GM21367 (cell line): ENCODE measurements around the gene PRRC2A.

ENCODE experiments used
- ATAC-seq: cut with Tn5 transposase; IDR thresholded peaks from one replicate; pipeline ENCODE4 v1.9.1; 2021; ENCODE audit not compliant: unreplicated experiment

The PRRC2A gene

DNA sequence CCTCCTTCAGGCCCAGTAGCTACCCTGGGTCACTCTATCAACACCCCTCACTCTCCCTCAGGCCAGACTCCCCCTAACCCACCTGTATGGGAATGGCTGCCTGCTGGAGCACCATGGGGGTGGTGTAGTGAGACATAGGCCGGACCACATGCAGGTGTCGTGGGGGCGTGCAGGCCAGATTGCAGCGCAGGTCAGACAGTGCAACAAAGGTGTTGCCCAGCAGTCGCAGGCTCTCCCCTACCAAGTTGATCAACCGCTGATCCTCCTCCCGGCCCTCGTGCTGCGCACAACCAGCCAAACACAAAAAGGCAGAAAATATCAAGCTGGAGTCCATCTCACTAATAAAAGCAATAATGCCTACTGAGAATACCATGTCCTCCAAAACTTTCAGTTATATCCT is 24.8 kb downstream of the PRRC2A start:
- ATAC-seq, result no peak

DNA sequence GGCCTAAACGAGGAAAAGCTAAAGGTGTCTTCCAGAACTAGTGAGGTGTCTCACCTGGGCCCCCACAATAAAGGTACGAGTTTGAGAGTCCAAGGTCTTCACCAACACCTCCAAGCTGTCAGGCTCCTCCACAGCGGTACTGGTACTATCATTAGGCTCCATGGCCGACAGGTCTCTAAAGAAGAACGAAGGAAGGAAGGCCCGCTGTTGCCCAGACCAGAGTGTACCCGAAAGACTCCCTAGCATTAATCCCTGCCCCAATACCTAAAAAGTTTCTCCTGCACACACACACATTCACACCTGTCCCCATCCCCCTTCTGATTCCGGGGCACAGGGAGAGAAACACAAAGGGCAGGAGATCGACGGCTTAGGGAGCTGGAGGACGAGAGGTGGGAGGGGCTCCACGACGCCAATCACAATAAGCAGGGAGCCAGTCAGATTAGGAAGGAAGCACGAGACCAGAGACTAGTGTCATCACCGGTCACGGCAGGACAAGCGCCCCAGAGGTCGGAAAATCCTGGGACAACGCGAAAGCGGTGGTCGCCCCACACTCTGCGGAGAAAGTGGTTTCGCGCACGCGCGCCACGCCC is 31.2 kb downstream of the PRRC2A start:
- peak; percentile 25 for ATAC-seq

DNA sequence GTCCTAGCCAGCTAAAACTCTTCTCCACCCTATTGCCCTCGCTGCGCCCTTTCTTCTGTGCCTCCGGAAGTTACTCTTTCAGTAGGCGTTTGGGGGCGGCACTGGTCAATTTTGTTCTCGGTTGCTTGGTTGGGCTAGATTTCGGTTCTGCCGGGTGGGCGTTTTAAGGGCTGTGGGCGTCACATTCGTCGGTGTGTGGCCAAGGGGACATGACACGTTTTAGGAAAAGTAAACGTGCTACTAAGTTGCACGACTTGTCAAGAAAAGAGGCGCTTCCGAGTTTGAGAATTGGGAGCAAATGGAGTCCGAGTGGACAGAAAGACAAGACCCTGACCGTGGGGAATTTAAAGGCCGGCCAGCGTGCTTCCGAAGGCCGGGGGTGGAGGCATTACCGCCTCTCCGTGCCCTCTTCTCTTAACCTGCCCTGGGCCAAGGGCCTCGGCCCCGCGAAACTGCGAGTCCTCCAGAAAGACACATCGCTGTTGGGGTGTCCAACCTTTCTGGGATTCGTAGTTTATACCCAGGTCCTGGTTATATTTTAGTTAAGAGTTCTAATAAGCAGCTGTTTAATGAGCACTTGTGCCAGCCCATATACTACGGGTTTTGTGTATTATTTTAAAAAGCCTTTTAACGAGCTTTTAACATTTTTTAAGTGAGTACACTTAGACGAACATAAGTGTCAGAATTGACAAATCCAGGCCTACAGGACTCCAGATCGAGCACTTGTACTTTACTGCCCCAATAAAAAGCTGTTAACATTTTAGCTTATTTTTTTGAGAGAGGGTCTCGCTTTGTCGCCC is 32.6 kb downstream of the PRRC2A start:
- peak; percentile 42 for ATAC-seq

GRCh38 chr6:31654574-31655348 is 34.2 kb downstream of the PRRC2A start:
- no peak for ATAC-seq

- no peak for ATAC-seq
These were observed 35.1 kb downstream of the PRRC2A start, which contains the start of gene APOM for GRCh38 chr6:31655349-31656237. Gene APOM, plus strand, starts transcription at chr6:31655894. Its CDS starts 73 bp downstream, at chr6:31655967.

- no peak for ATAC-seq
These were observed 37.1 kb downstream of the PRRC2A start for GRCh38 chr6:31657406-31658157.

- no peak for ATAC-seq
These were observed 37.7 kb downstream of the PRRC2A start for GRCh38 chr6:31658158-31658688.

DNA sequence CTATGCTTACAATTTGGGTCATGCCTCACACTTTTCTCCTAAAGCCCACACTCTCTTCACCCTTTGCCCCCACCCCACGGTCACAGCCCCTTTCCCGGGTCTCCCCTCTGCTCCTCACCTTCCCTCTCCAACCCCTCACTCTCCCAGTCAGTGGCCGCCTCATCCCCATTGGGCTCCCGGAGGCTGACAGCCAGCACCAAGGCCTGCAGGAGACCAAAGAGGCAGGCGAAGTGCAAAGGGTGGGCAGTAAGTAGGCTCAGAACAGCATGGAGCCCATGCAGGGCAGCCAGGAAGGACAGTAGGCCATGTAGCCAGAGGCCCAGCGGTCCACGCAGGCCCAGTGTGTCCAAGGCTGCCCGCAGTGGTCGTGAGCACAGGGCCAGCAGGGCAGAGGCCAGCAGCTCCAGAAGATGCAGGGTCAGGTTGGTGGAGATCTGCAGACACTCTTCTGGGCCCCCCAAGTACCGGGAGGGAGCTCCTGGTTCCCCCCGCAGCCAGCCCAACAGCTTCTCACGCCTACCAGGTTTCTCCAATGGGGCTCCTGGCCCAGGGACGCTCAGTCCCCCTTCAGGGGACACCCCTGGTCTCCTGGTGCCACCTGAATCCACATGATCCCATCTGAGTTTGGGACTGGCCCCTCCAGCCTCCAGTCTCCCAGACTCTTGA is 38.6 kb downstream of the PRRC2A start:
- ATAC-seq, result no peak

GRCh38 chr6:31659649-31660380 is 39.3 kb downstream of the PRRC2A start:
- no peak for ATAC-seq

- peak; percentile 30 for ATAC-seq
These were observed 40.1 kb downstream of the PRRC2A start, which contains the start of gene C6orf47 for GRCh38 chr6:31660381-31661261. Gene C6orf47, minus strand, starts transcription at chr6:31660778. Its CDS starts 831 bp downstream, at chr6:31659947.

DNA sequence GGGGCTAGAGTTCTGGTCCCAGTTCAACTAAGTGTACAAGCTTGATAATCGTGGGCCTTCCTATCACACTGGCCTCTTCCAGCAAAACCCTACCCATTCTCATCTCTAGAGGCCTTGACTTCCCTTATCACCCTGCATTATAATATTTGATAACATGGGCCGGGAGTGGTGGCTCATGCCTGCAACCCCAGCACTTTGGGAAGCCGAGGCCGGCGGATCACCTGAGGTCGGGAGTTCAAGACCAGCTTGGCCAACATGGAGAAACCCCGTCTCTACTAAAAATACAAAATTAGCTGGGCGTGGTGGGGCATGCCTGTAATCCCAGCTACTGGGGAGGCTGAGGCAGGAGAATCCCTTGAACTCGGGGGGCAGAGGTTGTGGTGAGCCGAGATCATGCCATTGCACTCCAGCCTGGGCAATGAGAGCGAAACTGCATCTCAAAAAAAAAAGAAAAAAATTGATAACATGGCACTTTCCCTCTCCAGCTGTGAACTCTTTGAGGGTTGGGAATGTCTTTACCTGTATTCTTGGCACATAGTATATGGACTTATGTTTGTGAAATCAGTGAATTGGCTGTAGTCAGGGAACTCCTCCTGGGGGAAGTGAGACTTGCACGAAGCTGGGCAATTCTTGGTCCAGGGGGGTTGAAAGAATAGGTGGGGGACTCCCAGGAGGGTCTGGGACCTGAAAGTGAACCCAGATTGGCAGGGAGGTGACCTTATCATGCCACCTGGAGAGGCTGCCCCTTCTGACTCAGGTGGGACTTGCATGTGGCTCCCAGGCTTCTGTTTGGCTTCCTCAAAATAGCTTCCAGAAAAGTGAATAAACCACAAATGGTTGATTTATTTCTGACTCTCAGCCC is 41.0 kb downstream of the PRRC2A start:
- ATAC-seq, result no peak

DNA sequence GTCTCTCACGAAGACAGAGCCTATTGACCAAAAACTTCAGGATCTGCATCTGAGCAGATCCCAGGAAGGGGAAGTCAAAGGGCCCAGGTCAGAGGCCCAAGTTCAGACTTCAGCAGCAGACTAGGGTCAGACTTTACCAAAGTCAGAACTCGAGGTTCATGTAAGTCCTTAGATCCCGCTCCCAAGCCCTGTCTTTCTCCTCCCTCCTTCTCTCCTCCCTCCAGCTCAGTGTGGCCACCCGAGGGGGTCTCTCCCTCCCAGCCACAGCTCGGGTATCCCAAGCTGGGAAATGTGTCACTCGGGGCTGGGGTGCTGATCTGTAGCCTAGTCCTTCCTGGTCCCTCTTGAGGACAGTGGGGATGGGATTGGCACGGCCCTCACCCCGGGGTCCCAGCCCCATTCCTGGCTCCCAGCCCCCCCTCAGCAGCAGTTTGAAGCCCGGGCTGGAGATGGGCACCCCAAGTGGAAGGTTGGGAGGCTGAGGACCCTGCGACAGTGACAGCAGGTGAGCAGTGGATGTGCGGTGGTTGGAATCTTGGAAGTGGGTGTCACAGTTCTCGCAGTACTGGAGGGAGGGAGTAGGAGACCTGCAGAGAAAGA is 41.7 kb downstream of the PRRC2A start:
- no peak for ATAC-seq

GRCh38 chr6:31663126-31663960 is 42.8 kb downstream of the PRRC2A start:
- no peak for ATAC-seq

- ATAC-seq, result no peak
These were observed 43.7 kb downstream of the PRRC2A start for GRCh38 chr6:31663961-31664789.
